Measurements from ENCODE around the gene SMURF1.

SMURF1 gene

GRCh38 chr7:98992076-98992475, 151.8 kb downstream of the SMURF1 start:
- H3K4me3 ChIP-seq (ENCODE audit: low read length), result no peak overlapping the region
- no peak for DNase-seq (ENCODE audit: low read depth)
- TF ChIP-seq, protein P1, sequence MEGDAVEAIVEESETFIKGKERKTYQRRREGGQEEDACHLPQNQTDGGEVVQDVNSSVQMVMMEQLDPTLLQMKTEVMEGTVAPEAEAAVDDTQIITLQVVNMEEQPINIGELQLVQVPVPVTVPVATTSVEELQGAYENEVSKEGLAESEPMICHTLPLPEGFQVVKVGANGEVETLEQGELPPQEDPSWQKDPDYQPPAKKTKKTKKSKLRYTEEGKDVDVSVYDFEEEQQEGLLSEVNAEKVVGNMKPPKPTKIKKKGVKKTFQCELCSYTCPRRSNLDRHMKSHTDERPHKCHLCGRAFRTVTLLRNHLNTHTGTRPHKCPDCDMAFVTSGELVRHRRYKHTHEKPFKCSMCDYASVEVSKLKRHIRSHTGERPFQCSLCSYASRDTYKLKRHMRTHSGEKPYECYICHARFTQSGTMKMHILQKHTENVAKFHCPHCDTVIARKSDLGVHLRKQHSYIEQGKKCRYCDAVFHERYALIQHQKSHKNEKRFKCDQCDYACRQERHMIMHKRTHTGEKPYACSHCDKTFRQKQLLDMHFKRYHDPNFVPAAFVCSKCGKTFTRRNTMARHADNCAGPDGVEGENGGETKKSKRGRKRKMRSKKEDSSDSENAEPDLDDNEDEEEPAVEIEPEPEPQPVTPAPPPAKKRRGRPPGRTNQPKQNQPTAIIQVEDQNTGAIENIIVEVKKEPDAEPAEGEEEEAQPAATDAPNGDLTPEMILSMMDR (IDR thresholded peaks at IDR 0.05; ENCODE audit: insufficient read depth, low read depth, low read length, missing control alignments), result no peak

DNA sequence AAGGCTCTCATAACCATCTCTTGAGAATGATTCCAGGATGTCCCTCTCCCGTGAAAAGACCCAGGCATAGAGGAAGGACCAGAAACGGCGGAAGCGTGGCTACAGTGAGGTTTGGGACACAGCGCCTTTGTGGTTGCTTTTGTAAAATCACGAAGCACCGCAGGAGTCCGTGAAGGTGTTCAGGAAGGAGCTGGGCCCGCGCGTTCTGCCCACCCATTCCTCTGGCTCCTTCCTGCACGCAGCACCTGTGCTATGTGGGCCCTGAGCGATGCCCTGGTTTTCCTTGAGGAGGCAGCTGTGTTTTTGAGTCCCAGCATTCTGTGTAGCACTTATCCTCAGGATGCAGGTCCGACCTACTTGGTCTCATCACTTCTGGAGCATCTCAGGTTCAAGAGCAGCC, 152.8 kb downstream of the SMURF1 start:
- H3K4me3 ChIP-seq (ENCODE audit: low read length), result no peak overlapping the region
- TF ChIP-seq, protein P1 (IDR thresholded peaks at IDR 0.05; ENCODE audit: insufficient read depth, low read depth, low read length, missing control alignments), result no peak
- DNase-seq (ENCODE audit: low read depth), result no peak

GRCh38 chr7:98990356-98990755, 153.6 kb downstream of the SMURF1 start:
- DNase-seq (ENCODE audit: low read depth), result no peak
- no peak overlapping the region for H3K4me3 ChIP-seq (ENCODE audit: low read length)
- TF ChIP-seq, protein P1 (IDR thresholded peaks at IDR 0.05; ENCODE audit: insufficient read depth, low read depth, low read length, missing control alignments), result no peak

DNA sequence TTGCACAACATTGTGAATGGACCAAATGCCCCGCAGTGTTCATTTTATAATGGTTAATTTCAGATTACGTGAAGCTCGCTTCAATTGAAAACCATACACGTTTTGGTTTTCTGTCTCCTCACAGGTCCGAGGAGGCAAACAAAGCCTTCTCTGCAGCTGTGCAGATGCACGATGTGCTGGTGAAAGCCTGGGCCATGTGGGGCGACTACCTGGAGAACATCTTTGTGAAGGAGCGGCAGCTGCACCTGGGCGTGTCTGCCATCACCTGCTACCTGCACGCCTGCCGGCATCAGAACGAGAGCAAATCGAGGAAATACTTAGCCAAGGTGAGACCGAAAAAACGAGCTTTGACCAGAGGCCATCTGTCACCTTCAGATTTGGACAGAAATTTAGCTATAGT, 155.3 kb downstream of the SMURF1 start:
- TF ChIP-seq, protein P1 (IDR thresholded peaks at IDR 0.05; ENCODE audit: insufficient read depth, low read depth, low read length, missing control alignments), result no peak
- no peak overlapping the region for H3K4me3 ChIP-seq (ENCODE audit: low read length)
- DNase-seq (ENCODE audit: low read depth), result no peak

DNA sequence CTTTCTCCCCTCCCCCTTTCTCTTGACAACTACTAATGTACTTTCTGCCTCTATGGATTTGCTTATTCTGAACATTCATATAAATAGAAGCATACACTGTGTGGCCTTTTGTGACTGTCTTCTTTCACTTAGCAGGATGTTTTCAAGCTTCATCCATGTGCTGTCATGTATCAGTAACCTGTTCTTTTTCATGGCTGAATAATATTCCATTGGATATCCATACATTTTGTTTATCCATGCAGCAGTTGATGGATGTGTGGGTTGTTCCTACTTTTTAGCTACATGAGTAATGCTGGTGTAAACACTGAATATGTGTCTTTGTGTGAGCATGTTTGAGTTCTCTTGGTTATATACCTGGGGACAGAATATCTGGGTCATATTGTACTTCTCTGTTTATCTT, 158.0 kb downstream of the SMURF1 start:
- no peak overlapping the region for H3K4me3 ChIP-seq (ENCODE audit: low read length)
- TF ChIP-seq, protein P1 (IDR thresholded peaks at IDR 0.05; ENCODE audit: insufficient read depth, low read depth, low read length, missing control alignments), result no peak
- no peak for DNase-seq (ENCODE audit: low read depth)

- DNase-seq (ENCODE audit: low read depth), result no peak
- H3K4me3 ChIP-seq (ENCODE audit: low read length), result no peak overlapping the region
- TF ChIP-seq, protein P1 (IDR thresholded peaks at IDR 0.05; ENCODE audit: insufficient read depth, low read depth, low read length, missing control alignments), result no peak
Measured at GRCh38 chr7:98985406-98985805, 158.5 kb downstream of the SMURF1 start.

DNA sequence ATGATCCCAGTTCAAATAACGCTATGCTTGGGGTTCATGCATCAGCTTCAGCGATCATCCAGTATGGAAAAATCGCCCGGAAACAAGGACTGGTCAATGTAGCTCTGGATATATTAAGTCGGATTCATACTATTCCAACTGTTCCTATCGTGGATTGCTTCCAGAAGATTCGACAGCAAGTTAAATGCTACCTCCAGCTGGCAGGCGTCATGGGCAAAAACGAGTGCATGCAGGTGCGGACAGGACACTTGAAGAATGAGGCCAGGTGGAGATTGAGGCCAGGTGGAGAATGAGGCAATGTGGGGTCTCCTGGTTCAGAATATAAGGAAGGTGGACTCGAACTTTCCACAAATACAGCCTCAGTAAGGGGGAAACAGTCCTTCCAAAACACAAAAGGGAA, 159.8 kb downstream of the SMURF1 start:
- no peak overlapping the region for H3K4me3 ChIP-seq (ENCODE audit: low read length)
- TF ChIP-seq, protein P1 (IDR thresholded peaks at IDR 0.05; ENCODE audit: insufficient read depth, low read depth, low read length, missing control alignments), result no peak
- DNase-seq (ENCODE audit: low read depth), result no peak

Measured in epithelial cell of esophagus (primary cell).